ENCODE results near the gene ACVRL1.

DNA sequence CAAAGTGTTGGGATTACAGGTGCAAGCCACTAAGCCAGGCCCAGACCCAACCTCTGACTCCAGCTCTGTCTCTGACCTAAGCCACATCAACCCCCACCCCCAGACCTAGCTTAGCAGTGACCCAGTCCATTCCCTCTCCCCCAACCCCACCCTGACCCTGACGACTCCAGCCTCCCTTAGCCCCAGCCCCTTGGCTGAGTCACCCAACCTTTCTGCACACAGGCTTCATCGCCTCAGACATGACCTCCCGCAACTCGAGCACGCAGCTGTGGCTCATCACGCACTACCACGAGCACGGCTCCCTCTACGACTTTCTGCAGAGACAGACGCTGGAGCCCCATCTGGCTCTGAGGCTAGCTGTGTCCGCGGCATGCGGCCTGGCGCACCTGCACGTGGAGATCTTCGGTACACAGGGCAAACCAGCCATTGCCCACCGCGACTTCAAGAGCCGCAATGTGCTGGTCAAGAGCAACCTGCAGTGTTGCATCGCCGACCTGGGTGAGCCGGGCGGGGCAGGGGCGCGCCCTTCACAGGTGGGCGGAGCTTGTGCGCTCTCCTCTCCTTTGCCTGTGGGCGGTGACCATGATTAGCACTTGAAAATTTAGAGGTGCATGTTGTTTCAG is 7.8 kb downstream of the ACVRL1 start:
- TF ChIP-seq, protein P1, sequence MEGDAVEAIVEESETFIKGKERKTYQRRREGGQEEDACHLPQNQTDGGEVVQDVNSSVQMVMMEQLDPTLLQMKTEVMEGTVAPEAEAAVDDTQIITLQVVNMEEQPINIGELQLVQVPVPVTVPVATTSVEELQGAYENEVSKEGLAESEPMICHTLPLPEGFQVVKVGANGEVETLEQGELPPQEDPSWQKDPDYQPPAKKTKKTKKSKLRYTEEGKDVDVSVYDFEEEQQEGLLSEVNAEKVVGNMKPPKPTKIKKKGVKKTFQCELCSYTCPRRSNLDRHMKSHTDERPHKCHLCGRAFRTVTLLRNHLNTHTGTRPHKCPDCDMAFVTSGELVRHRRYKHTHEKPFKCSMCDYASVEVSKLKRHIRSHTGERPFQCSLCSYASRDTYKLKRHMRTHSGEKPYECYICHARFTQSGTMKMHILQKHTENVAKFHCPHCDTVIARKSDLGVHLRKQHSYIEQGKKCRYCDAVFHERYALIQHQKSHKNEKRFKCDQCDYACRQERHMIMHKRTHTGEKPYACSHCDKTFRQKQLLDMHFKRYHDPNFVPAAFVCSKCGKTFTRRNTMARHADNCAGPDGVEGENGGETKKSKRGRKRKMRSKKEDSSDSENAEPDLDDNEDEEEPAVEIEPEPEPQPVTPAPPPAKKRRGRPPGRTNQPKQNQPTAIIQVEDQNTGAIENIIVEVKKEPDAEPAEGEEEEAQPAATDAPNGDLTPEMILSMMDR (IDR thresholded peaks at IDR 0.05), result no peak
- no peak for TF ChIP-seq EZH2 (IDR thresholded peaks at IDR 0.05)
- TF ChIP-seq EZH2phosphoT487 (IDR thresholded peaks at IDR 0.05), result no peak

Measured in neural progenitor cell (in vitro differentiated cells).